Measurements from ENCODE around the gene ACBD7. TPM values are rescaled to one million over a fixed set of nuclear protein-coding genes. Genes with fewer than 3 reads are reported as not detected.

ACBD7 gene
- total RNA-seq, 2 donors from 2014 or later: 3.7 to 8.5 TPM

DNA sequence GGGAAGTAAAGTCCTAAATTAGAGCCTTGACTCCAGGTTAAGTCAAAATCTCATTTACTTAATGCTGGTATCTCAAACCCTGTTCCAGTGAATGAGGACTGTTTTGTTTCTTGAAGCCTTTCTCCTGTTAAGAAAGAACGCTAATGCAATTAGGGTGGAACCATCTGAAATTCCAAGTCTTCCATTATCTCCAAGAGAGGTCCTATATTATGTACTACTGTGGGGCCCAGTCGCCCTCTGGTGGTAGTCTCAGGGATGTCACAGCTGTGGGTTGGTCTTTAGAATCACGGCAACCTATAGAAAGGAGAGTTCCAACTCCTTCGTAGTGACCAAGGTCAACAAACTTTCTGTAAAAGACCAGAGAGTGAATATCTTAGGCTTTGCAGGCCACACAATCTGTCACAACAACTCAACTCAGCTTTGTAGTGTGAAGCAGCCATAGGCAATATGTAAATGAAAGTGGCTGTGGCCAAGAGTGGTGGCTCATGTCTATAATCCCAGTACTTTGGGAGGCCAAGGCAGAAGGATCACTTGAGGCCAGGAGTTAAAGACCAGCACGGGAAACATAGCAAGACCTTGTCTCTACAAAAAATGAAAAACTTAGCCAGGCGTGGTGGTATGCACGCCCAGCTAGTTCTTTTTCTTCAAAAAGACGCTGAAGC lies 17.9 kb upstream of the ACBD7 start:
- Histone ChIP-seq H3K9me3 (ENCODE audit: control insufficient read depth, low read length) (no peaks in the 10 kb centered on the region), H3K4me1 (ENCODE audit: control insufficient read depth, insufficient read depth, low read length) (no peaks in the 10 kb centered on the region), H3K36me3 (ENCODE audit: control insufficient read depth, insufficient read depth, low read length) (peaks cover 80% of the 10 kb centered on the region), H3K27me3 (ENCODE audit: control insufficient read depth, insufficient read depth, low read length, poor library complexity, severe bottlenecking) (no peaks in the 10 kb centered on the region), H3K9ac (ENCODE audit: extremely low read depth, low read length, poor library complexity, severe bottlenecking) (no peak overlapping the region), H3K4me3 (ENCODE audit: low read length) (no peak overlapping the region), H3K27ac (ENCODE audit: low read depth, low read length) (no peak overlapping the region)
- H3K4me1 Mint-ChIP-seq: no peaks in the 10 kb centered on the region
- H3K27me3 Mint-ChIP-seq (ENCODE audit: insufficient read depth): no peaks in the 10 kb centered on the region
- peaks cover 73% of the 10 kb centered on the region for H3K36me3 Mint-ChIP-seq (ENCODE audit: low read depth)
- no peaks in the 10 kb centered on the region for H3K9me3 Mint-ChIP-seq
- 75 to 92% methylated on average over 6 to 8 of the region's 8 CpGs for WGBS, 2 experiments (ENCODE audit: insufficient coverage in 1 of 2, insufficient read length in 1 of 2)
- peak overlapping the region; percentile 48 for H3K27ac Mint-ChIP-seq
- no peak overlapping the region for H3K4me3 Mint-ChIP-seq
- TF ChIP-seq, protein P1, sequence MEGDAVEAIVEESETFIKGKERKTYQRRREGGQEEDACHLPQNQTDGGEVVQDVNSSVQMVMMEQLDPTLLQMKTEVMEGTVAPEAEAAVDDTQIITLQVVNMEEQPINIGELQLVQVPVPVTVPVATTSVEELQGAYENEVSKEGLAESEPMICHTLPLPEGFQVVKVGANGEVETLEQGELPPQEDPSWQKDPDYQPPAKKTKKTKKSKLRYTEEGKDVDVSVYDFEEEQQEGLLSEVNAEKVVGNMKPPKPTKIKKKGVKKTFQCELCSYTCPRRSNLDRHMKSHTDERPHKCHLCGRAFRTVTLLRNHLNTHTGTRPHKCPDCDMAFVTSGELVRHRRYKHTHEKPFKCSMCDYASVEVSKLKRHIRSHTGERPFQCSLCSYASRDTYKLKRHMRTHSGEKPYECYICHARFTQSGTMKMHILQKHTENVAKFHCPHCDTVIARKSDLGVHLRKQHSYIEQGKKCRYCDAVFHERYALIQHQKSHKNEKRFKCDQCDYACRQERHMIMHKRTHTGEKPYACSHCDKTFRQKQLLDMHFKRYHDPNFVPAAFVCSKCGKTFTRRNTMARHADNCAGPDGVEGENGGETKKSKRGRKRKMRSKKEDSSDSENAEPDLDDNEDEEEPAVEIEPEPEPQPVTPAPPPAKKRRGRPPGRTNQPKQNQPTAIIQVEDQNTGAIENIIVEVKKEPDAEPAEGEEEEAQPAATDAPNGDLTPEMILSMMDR (conservative IDR thresholded peaks at IDR 0.05): peak; percentile 97
- DNase-seq: peak; percentile 93

DNA sequence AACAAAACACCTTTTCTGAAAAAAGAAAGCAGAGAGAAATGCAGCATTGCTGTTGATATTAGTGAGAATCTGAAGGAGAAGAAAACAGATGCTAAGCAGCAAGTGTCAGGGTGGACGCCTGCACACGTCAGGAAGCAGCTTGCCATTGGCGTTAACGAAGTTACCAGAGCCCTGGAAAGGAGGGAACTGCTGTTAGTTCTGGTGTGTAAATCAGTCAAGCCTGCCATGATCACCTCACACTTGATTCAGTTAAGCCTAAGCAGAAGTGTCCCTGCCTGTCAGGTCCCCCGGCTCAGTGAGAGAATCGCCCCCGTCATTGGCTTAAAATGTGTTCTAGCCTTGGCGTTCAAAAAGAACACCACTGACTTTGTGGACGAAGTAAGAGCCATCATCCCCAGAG lies 14.9 kb upstream of the ACBD7 start:
- WGBS, 2 experiments (ENCODE audit: insufficient coverage in 1 of 2, insufficient read length in 1 of 2): 94 to 98% methylated on average over 7 to 9 of the region's 9 CpGs
- no peak overlapping the region for H3K9ac ChIP-seq (ENCODE audit: extremely low read depth, low read length, poor library complexity, severe bottlenecking)
- no peak overlapping the region for H3K27ac Mint-ChIP-seq
- H3K9me3 Mint-ChIP-seq: no peaks in the 10 kb centered on the region
- H3K27ac ChIP-seq (ENCODE audit: low read depth, low read length): no peak overlapping the region
- no peaks in the 10 kb centered on the region for H3K27me3 Mint-ChIP-seq (ENCODE audit: insufficient read depth)
- no peak overlapping the region for H3K4me3 ChIP-seq (ENCODE audit: low read length)
- no peaks in the 10 kb centered on the region for H3K4me1 ChIP-seq (ENCODE audit: control insufficient read depth, insufficient read depth, low read length)
- H3K4me3 Mint-ChIP-seq: no peak overlapping the region
- H3K36me3 Mint-ChIP-seq (ENCODE audit: low read depth): peaks cover 65% of the 10 kb centered on the region
- no peaks in the 10 kb centered on the region for H3K9me3 ChIP-seq (ENCODE audit: control insufficient read depth, low read length)
- H3K27me3 ChIP-seq (ENCODE audit: control insufficient read depth, insufficient read depth, low read length, poor library complexity, severe bottlenecking): no peaks in the 10 kb centered on the region
- no peak for DNase-seq
- H3K36me3 ChIP-seq (ENCODE audit: control insufficient read depth, insufficient read depth, low read length): peaks cover 78% of the 10 kb centered on the region
- TF ChIP-seq, protein P1 (conservative IDR thresholded peaks at IDR 0.05): no peak
- H3K4me1 Mint-ChIP-seq: peaks cover 10% of the 10 kb centered on the region

DNA sequence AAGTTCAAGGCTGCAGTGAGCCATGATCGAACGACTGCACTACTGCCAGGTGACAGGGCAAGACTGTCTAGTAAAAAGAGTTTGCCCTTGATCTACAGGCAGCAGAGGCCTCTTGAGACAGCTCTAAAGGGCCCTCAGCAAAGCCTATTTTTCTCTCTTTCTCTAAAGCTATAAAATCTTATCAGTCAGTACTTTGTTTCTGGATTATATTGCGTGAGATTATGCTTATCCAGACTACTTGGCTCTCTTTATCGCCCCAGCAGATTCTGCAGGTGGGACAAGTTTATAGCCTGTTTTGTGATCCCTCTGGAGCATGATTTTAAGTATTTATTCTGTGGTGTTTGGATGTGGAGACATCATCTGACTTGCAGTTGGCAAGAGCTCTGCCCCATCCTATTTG lies 11.3 kb upstream of the ACBD7 start:
- Histone ChIP-seq H3K36me3 (ENCODE audit: control insufficient read depth, insufficient read depth, low read length) (peaks cover 47% of the 10 kb centered on the region), H3K9ac (ENCODE audit: extremely low read depth, low read length, poor library complexity, severe bottlenecking) (no peak overlapping the region), H3K4me3 (ENCODE audit: low read length) (no peak overlapping the region), H3K27ac (ENCODE audit: low read depth, low read length) (no peak overlapping the region), H3K27me3 (ENCODE audit: control insufficient read depth, insufficient read depth, low read length, poor library complexity, severe bottlenecking) (no peaks in the 10 kb centered on the region), H3K4me1 (ENCODE audit: control insufficient read depth, insufficient read depth, low read length) (peaks cover 2% of the 10 kb centered on the region), H3K9me3 (ENCODE audit: control insufficient read depth, low read length) (no peaks in the 10 kb centered on the region)
- H3K4me3 Mint-ChIP-seq: no peak overlapping the region
- peak overlapping the region; percentile 23 for H3K27ac Mint-ChIP-seq
- TF ChIP-seq, protein P1 (conservative IDR thresholded peaks at IDR 0.05): no peak
- no peaks in the 10 kb centered on the region for H3K27me3 Mint-ChIP-seq (ENCODE audit: insufficient read depth)
- peaks cover 10% of the 10 kb centered on the region for H3K4me1 Mint-ChIP-seq
- no peak for DNase-seq
- H3K9me3 Mint-ChIP-seq: no peaks in the 10 kb centered on the region
- H3K36me3 Mint-ChIP-seq (ENCODE audit: low read depth): peaks cover 36% of the 10 kb centered on the region
- 94 to 100% methylated on average over 2 to 4 of the region's 4 CpGs for WGBS, 2 experiments (ENCODE audit: insufficient coverage in 1 of 2, insufficient read length in 1 of 2)

Measured in endodermal cell (in vitro differentiated cells).